HCT116 (cell line): ENCODE results near the gene SLC39A5. TPM values are rescaled to one million over a fixed set of nuclear protein-coding genes. Genes with fewer than 3 reads are reported as not detected.

ENCODE experiments used
- ATAC-seq: fragments of 200-7000 bp; cut with Tn5 transposase; 2 replicates; pipeline ENCODE4 v1.9.1; 2020; ENCODE audit warnings: mild to moderate bottlenecking, moderate library complexity
- BruUV-seq: library from RNA; stranded (reverse); fragments of 400-500 nt; replicated peaks from 2 replicates; lab custom pipeline; 2021; lab: Mats Ljungman, UMichigan
- CTCF ChIA-PET: fragments of 300-600 bp; sonication (Branson Sonifier 250); formaldehyde crosslinking; loops from one replicate; lab custom pipeline; 2021; ENCODE audit warnings: antibody characterized with exemption; lab: Charles Lee
- POLR2A ChIA-PET: fragments of 300-600, 350-600 bp; sonication (Branson Sonifier 250); formaldehyde crosslinking; loops from one replicate; lab custom pipeline; 2021; ENCODE audit warnings: antibody characterized with exemption; lab: Charles Lee
- RAD21 ChIA-PET, 2 experiments: fragments of 300-600 bp; sonication (Branson Sonifier 250); formaldehyde crosslinking; loops; one replicate each; lab custom pipeline; 2023; ENCODE audit warnings: low total read pairs in 2 of 2; ENCODE audit not compliant: uncharacterized antibody in 2 of 2, unreplicated experiment in 2 of 2, low non-redundant PET in 1 of 2; lab: Charles Lee
- DNase-seq: peaks from one replicate; pipeline ENCODE4 v3.0.0-alpha.2; 2010; ENCODE audit warnings: low read depth, low spot score
- H2AFZ ChIP-seq: fragments of 200-600 bp; shearing (Covaris generic), sonication (generic); 2 replicates; pipeline ENCODE4 v1.6.1; 2017; ENCODE audit warnings: low read depth, mixed run types, mixed read lengths, antibody characterized with exemption, low read length; ENCODE audit not compliant: poor library complexity, severe bottlenecking
- H3K27ac ChIP-seq: 2 replicates; pipeline ENCODE4 v1.5.1; 2012; ENCODE audit warnings: low read depth, low read length
- H3K27me3 ChIP-seq: fragments of 200-600 bp; sonication (generic); 2 replicates; pipeline ENCODE4 v1.6.1; 2016; ENCODE audit warnings: mixed run types, low read length, mixed read lengths; ENCODE audit not compliant: insufficient read depth
- H3K36me3 ChIP-seq, 2 experiments: fragments of 200-500 bp in 1 of 2; fragments of 200-600 bp in 1 of 2; sonication (Bioruptor generic) in 1 of 2; sonication (generic) in 1 of 2; 2 replicates each; pipeline versions ENCODE4 v1.5.1 to v1.6.1; 2014 to 2016; ENCODE audit warnings: low read length in 2 of 2, inconsistent platforms in 1 of 2, mixed read lengths in 1 of 2, mixed run types in 1 of 2; ENCODE audit not compliant: insufficient read depth in 2 of 2, control insufficient read depth in 1 of 2
- H3K4me1 ChIP-seq, 2 experiments: fragments of 200-600 bp in 1 of 2; sonication (generic) in 1 of 2; 2 replicates each; pipeline versions ENCODE4 v1.5.1 to v1.6.1; 2012 to 2017; ENCODE audit warnings: low read length in 2 of 2, inconsistent platforms in 1 of 2, mild to moderate bottlenecking in 1 of 2, mixed read lengths in 1 of 2, mixed run types in 1 of 2, moderate library complexity in 1 of 2; ENCODE audit not compliant: insufficient read depth in 2 of 2, control insufficient read depth in 1 of 2
- H3K4me2 ChIP-seq: fragments of 200-600 bp; sonication (generic); 2 replicates; pipeline ENCODE4 v1.6.1; 2017; ENCODE audit warnings: mixed run types, low read length, mixed read lengths
- H3K4me3 ChIP-seq, 2 experiments: fragments of 200-600 bp in 1 of 2; sonication (generic) in 1 of 2; replicated peaks in 1 of 2; 2 replicates each; pipeline ENCODE4 v1.5.1; 2011 to 2016; ENCODE audit warnings: low read length in 2 of 2, control low read depth in 1 of 2, low read depth in 1 of 2, mild to moderate bottlenecking in 1 of 2, mixed read lengths in 1 of 2, mixed run types in 1 of 2
- H3K79me2 ChIP-seq: fragments of 200-600 bp; sonication (generic); 2 replicates; pipeline ENCODE4 v1.6.1; 2017; ENCODE audit warnings: mild to moderate bottlenecking, mixed run types, low read length, moderate library complexity, mixed read lengths; ENCODE audit not compliant: insufficient read depth
- H3K9ac ChIP-seq: fragments of 200-600 bp; sonication (generic); 2 replicates; pipeline ENCODE4 v1.6.1; 2016; ENCODE audit warnings: low read length, mixed read lengths
- H3K9me2 ChIP-seq: fragments of 200-600 bp; sonication (generic), shearing (Covaris generic); 2 replicates; pipeline ENCODE4 v1.6.1; 2017; ENCODE audit warnings: mixed run types, mild to moderate bottlenecking, moderate library complexity; ENCODE audit not compliant: insufficient read depth
- H3K9me3 ChIP-seq, 2 experiments: fragments of 200-500 bp in 1 of 2; fragments of 200-600 bp in 1 of 2; sonication (Bioruptor generic) in 1 of 2; sonication (generic) in 1 of 2; 2 replicates each; pipeline ENCODE4 v1.6.1; 2014 to 2017; ENCODE audit warnings: low read length in 2 of 2, mixed read lengths in 2 of 2, inconsistent platforms in 1 of 2, low read depth in 1 of 2, mild to moderate bottlenecking in 1 of 2, mixed run types in 1 of 2, moderate library complexity in 1 of 2; ENCODE audit not compliant: control insufficient read depth in 1 of 2, insufficient read depth in 1 of 2
- H4K20me1 ChIP-seq: fragments of 200-600 bp; sonication (generic), shearing (Covaris generic); 2 replicates; pipeline ENCODE4 v1.6.1; 2017; ENCODE audit warnings: mixed run types, mild to moderate bottlenecking, moderate library complexity; ENCODE audit not compliant: insufficient read depth
- CBX3 ChIP-seq: IDR thresholded peaks from 2 replicates; pipeline ENCODE4 v1.6.1; 2012; ENCODE audit warnings: low read depth
- CEBPB ChIP-seq: IDR thresholded peaks from 2 replicates; pipeline ENCODE4 v1.6.1; 2012; ENCODE audit warnings: low read depth
- EGR1 ChIP-seq: IDR thresholded peaks from 2 replicates; pipeline ENCODE4 v1.6.1; 2012; ENCODE audit warnings: low read depth
- ELF1 ChIP-seq: IDR thresholded peaks from 2 replicates; pipeline ENCODE4 v1.6.1; 2012; ENCODE audit warnings: low read depth, borderline replicate concordance
- EZH2 ChIP-seq: fragments of 200-600 bp; sonication (generic); IDR thresholded peaks from 2 replicates; pipeline ENCODE4 v1.6.1; 2017; ENCODE audit warnings: antibody characterized with exemption, mixed run types
- EZH2phosphoT487 ChIP-seq: fragments of 200-600 bp; IDR thresholded peaks from 2 replicates; pipeline ENCODE4 v1.6.1; 2018; ENCODE audit warnings: antibody characterized with exemption, borderline replicate concordance
- JUND ChIP-seq: IDR thresholded peaks from 2 replicates; pipeline ENCODE4 v1.6.1; 2012
- MAX ChIP-seq: IDR thresholded peaks from 2 replicates; pipeline ENCODE4 v1.6.1; 2012
- POLR2A ChIP-seq: IDR thresholded peaks from 2 replicates; pipeline ENCODE4 v1.7.0; 2011; ENCODE audit warnings: borderline replicate concordance; ENCODE audit not compliant: insufficient read depth, insufficient read length; ENCODE audit errors: extremely low read depth
- POLR2AphosphoS5 ChIP-seq: IDR thresholded peaks from 2 replicates; pipeline ENCODE4 v1.6.1; 2011; ENCODE audit warnings: mild to moderate bottlenecking, low read depth, low read length, moderate library complexity
- SIN3A ChIP-seq: IDR thresholded peaks from 2 replicates; pipeline ENCODE4 v1.6.1; 2012; ENCODE audit warnings: low read depth
- SP1 ChIP-seq: IDR thresholded peaks from 2 replicates; pipeline ENCODE4 v1.6.1; 2012; ENCODE audit warnings: low read depth
- SRF ChIP-seq: IDR thresholded peaks from 2 replicates; pipeline ENCODE4 v1.6.1; 2012; ENCODE audit warnings: low read depth
- YY1 ChIP-seq: IDR thresholded peaks from 2 replicates; pipeline ENCODE4 v1.6.1; 2011; ENCODE audit warnings: low read length, low read depth, moderate library complexity, mild to moderate bottlenecking; ENCODE audit not compliant: insufficient replicate concordance; ENCODE audit errors: extremely low read depth
- ZFX ChIP-seq: fragments of 450-650 bp; IDR thresholded peaks from 2 replicates; pipeline ENCODE4 v1.6.1; 2017
- ZNF274 ChIP-seq: fragments of 200-500 bp; sonication (Bioruptor generic); IDR thresholded peaks from 2 replicates; pipeline ENCODE4 v1.6.1; 2014; ENCODE audit warnings: mild to moderate bottlenecking, low read depth, low read length, inconsistent platforms
- intact Hi-C: fragments of 100-400 bp; cut with micrococcal nuclease; formaldehyde crosslinking; loops from 2 replicates; pipeline ENCODE4 v1.10.0; 2022
- total RNA-seq: library from RNA; stranded (reverse); gene quantifications from one replicate; pipeline ENCODE4 v1.2.1, GENCODE V29; 2021; ENCODE audit not compliant: unreplicated experiment
- TF ChIP-seq, protein P1 (sequence below): IDR thresholded peaks from 2 replicates; pipeline ENCODE4 v1.6.1; 2011; ENCODE audit warnings: mild to moderate bottlenecking, low read length, moderate library complexity; ENCODE audit not compliant: insufficient replicate concordance; ENCODE audit errors: extremely low read depth
- TF ChIP-seq, protein P2 (sequence below), 3 experiments: fragments of 200-600 bp in 1 of 3; sonication (generic) in 1 of 3; IDR thresholded peaks in 2 of 3; conservative IDR thresholded peaks in 1 of 3; 2 replicates each; pipeline ENCODE4 v1.5.1; 2012 to 2017; ENCODE audit warnings: low read depth in 2 of 3, low read length in 2 of 3, antibody characterized with exemption in 1 of 3, borderline replicate concordance in 1 of 3, control low read depth in 1 of 3, mild to moderate bottlenecking in 1 of 3, mixed read lengths in 1 of 3, mixed run types in 1 of 3, moderate library complexity in 1 of 3; ENCODE audit not compliant: insufficient read depth in 1 of 3
- TF ChIP-seq, protein P3 (sequence below): IDR thresholded peaks from 2 replicates; pipeline ENCODE4 v1.6.1; 2012

Gene SLC39A5
- total RNA-seq, 1 experiment from 2014 or later: 0.66 TPM

DNA sequence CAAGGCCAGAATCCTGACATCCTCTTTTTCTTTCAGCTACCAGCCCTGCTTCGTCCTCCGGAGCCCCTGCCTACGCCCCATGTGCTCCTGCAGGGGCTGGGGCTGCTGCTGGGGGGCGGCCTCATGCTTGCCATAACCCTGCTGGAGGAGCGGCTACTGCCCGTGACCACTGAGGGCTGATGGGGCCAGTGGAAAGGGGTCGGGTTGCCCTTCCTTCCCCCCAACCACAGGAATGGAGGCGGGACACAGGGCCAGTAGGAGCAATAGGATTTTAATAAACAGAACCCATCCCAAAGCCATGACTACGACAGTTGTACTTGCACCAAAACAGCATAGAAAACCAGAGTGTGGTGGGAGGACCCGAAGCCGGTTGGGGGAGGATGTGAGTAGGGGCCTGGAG, 7.7 kb downstream of the SLC39A5 start (continued):
- TF ChIP-seq, protein P1, sequence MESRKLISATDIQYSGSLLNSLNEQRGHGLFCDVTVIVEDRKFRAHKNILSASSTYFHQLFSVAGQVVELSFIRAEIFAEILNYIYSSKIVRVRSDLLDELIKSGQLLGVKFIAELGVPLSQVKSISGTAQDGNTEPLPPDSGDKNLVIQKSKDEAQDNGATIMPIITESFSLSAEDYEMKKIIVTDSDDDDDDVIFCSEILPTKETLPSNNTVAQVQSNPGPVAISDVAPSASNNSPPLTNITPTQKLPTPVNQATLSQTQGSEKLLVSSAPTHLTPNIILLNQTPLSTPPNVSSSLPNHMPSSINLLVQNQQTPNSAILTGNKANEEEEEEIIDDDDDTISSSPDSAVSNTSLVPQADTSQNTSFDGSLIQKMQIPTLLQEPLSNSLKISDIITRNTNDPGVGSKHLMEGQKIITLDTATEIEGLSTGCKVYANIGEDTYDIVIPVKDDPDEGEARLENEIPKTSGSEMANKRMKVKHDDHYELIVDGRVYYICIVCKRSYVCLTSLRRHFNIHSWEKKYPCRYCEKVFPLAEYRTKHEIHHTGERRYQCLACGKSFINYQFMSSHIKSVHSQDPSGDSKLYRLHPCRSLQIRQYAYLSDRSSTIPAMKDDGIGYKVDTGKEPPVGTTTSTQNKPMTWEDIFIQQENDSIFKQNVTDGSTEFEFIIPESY: no peak
- TF ChIP-seq EZH2phosphoT487: no peak
- TF ChIP-seq YY1: no peak

- BruUV-seq: no TSS peak
- Histone ChIP-seq H4K20me1 (no peaks in the 10 kb centered on the region), H3K36me3 (peaks cover 28 to 38% of the 10 kb centered on the region in 2 experiments)
- TF ChIP-seq, protein P2, sequence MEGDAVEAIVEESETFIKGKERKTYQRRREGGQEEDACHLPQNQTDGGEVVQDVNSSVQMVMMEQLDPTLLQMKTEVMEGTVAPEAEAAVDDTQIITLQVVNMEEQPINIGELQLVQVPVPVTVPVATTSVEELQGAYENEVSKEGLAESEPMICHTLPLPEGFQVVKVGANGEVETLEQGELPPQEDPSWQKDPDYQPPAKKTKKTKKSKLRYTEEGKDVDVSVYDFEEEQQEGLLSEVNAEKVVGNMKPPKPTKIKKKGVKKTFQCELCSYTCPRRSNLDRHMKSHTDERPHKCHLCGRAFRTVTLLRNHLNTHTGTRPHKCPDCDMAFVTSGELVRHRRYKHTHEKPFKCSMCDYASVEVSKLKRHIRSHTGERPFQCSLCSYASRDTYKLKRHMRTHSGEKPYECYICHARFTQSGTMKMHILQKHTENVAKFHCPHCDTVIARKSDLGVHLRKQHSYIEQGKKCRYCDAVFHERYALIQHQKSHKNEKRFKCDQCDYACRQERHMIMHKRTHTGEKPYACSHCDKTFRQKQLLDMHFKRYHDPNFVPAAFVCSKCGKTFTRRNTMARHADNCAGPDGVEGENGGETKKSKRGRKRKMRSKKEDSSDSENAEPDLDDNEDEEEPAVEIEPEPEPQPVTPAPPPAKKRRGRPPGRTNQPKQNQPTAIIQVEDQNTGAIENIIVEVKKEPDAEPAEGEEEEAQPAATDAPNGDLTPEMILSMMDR (IDR thresholded peaks at IDR 0.05 in 2 of 3, conservative IDR thresholded peaks at IDR 0.05 in 1 of 3; ENCODE audit: borderline replicate concordance in 1 of 3, insufficient read depth in 1 of 3, low read depth in 2 of 3, low read length in 2 of 3): no peak
- TF ChIP-seq MAX: no peak
- TF ChIP-seq YY1: no peak
- TF ChIP-seq JUND: no peak
- TF ChIP-seq SP1: no peak
- no peak for TF ChIP-seq CBX3
- TF ChIP-seq ZFX: no peak
- no peak for TF ChIP-seq SRF
- TF ChIP-seq CEBPB: no peak
- no peak for TF ChIP-seq ELF1
- TF ChIP-seq EZH2: no peak
- TF ChIP-seq, protein P1: no peak
- no peak for TF ChIP-seq POLR2AphosphoS5
- TF ChIP-seq EGR1: no peak
- TF ChIP-seq ZNF274: no peak
- TF ChIP-seq, protein P3, sequence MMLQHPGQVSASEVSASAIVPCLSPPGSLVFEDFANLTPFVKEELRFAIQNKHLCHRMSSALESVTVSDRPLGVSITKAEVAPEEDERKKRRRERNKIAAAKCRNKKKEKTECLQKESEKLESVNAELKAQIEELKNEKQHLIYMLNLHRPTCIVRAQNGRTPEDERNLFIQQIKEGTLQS: no peak
- TF ChIP-seq POLR2A: no peak
- no peak for TF ChIP-seq SIN3A
These were observed 11.8 kb downstream of the SLC39A5 start for GRCh38 chr12:56241424-56242303.

More at GRCh38 chr12:56241424-56242303, 11.8 kb downstream of the SLC39A5 start:
- Histone ChIP-seq H3K4me1 (no peaks in the 10 kb centered on the region), H3K9me3 (no peaks in the 10 kb centered on the region), H3K9ac (no peak overlapping the region), H2AFZ (no peak overlapping the region), H3K4me3 (no peak overlapping the region), H3K27me3 (no peaks in the 10 kb centered on the region), H3K4me2 (no peak overlapping the region), H3K9me2 (no peaks in the 10 kb centered on the region), H3K27ac (no peak overlapping the region), H3K79me2 (no peaks in the 10 kb centered on the region)
- DNase-seq (no peak), ATAC-seq (no peak)
- intact Hi-C loops: no loop called here
- CTCF ChIA-PET: no interaction called here
- RAD21 ChIA-PET: no interaction called here
- POLR2A ChIA-PET: no interaction called here
